NCI-H526 (cell line): ENCODE data around the gene RAB38.

Experiments
- DNase-seq, 2 experiments: peaks; one replicate each; lab custom pipeline; 2025; lab: John Stamatoyannopoulos, UW

RAB38 gene

GRCh38 chr11:88103337-88104206 lies 71.7 kb downstream of the RAB38 start:
- DNase-seq = peak; percentile 53 to 69

- no peak for DNase-seq
Observed at GRCh38 chr11:88102598-88102934, 72.7 kb downstream of the RAB38 start.

- no peak for DNase-seq
Observed at GRCh38 chr11:88101881-88102597, 73.2 kb downstream of the RAB38 start.

GRCh38 chr11:88100151-88100550 lies 75.1 kb downstream of the RAB38 start:
- DNase-seq = no peak

DNA sequence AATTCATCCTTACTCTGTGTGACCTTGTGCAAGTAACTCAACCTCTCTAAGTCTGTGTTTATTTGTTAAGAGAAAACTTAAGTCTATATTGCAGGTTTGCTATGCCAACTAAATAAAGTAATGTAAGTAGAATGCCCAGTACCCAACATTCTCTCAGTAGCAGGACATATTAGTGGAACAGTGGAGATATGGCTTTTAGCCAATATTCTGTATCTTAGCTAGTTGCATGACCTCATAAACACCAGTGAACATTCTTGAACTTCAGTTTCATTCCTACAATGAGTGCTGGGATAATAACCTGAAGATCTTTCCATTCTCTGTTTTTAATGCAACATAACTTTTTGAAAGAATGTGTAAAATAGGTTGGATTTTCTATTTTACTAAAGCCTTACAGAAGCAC lies 77.0 kb downstream of the RAB38 start:
- DNase-seq = no peak

- no peak for DNase-seq
Observed at GRCh38 chr11:88089134-88089533, 86.1 kb downstream of the RAB38 start.

- no peak for DNase-seq
Observed at GRCh38 chr11:88087337-88087736, 87.9 kb downstream of the RAB38 start.

DNA sequence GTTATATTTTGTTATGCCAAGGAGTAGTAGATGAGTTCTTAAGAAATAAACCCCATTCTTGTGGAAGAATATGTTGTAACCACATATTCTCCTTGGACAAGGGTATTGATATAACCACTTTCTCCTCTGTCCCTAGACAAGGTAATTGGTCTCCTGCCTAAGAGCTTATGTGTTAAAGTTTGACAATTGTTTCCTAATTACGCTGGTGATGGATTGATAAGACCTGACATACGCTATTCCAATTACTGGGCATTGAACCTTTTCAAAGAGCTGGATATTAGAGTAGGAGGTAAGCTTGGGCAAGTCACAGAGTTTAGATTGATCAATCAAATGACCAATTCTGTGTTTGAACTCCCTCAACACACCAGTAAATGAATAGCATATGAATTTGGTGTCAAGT lies 88.9 kb downstream of the RAB38 start:
- DNase-seq = no peak

DNA sequence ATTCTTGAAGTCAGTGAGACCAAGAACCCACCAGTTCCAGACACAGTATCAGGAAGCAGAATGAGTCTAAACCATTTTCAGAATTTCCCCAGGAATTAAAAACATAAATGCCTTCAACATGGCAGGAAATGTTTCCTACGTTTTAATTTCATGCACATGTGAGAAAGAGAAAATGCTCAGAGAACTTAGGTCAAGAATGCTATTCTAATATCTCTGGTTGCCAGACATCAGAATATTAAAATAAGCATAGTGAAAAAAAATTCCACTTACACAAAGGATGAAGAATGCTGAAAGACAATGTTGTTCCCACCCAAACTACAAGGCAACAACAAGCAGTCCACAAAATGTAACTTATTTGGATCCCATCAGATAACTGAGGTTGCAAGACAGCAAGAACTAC lies 104.8 kb downstream of the RAB38 start:
- no peak for DNase-seq

GRCh38 chr11:88068848-88069554 lies 106.2 kb downstream of the RAB38 start:
- DNase-seq = no peak

DNA sequence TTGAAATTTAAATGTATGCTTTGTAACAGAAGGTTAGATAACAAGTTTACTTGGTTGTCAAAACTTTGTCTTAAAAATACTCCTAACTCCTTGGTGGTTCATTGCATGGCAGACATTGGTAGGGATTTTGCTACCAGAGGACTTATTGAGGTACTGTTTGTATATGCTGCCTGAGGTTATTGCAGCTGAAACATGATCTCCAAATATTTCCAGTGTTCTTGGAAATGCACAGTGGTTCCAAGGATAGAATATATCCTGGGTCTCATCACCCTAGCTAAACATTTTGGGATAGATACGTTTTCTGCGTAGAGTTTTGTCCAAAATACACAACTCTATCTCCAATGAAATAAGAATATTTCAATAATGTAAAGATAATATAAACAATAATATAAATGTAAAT lies 109.2 kb downstream of the RAB38 start:
- DNase-seq = no peak

DNA sequence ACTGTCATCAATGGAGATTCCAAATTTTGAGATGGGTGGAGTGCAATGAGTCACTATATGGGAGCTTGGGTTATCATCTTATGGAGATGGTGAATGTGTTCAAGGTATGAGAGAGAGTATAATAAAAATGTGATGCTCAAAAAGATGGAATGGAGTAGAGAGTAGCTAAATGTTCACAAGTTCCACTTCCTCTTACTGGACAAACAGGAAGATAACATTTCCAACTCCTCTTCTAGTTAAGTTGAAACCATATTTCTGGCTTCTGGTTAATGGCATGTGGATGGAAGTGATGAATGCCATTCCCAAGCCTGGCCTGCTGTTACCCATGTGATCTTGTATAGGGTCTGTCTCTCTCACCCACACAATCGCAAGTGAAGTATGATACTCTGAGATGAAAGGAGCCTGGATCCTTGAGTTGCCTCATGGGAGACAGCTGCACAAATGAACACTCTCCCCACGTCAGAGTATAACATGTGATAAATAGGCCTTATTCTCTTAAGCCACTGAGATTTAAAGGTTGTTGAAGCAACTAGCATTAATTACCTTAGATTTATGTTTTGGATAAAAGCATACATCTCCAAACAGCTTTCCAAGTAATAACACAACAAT lies 111.0 kb downstream of the RAB38 start:
- DNase-seq = no peak
